Lung microvascular endothelial cell (primary cell): ENCODE data around the gene GMPPB. TPM values are rescaled to one million over a fixed set of nuclear protein-coding genes. Genes with fewer than 3 reads are reported as not detected.
"Not testable (repeated sequence)": the region's sequence is repeated elsewhere in the genome, so short reads cannot be mapped to it uniquely, and the experiment has no call there.

ENCODE experiments used
- DNase-seq, 2 donors: peaks; one replicate each; pipeline versions ENCODE4 v3.0.0 to v3.0.0-alpha.2; 2010; ENCODE audit warnings: low read depth in 2 of 2
- total RNA-seq: library from RNA; depleted of rRNA; stranded (reverse); fragments of >200 nt; gene quantifications from 2 replicates; pipeline ENCODE4 v1.2.1, GENCODE V29; 2014

GMPPB gene
- total RNA-seq, 1 donor from 2014 or later, result 19.4 TPM

DNA sequence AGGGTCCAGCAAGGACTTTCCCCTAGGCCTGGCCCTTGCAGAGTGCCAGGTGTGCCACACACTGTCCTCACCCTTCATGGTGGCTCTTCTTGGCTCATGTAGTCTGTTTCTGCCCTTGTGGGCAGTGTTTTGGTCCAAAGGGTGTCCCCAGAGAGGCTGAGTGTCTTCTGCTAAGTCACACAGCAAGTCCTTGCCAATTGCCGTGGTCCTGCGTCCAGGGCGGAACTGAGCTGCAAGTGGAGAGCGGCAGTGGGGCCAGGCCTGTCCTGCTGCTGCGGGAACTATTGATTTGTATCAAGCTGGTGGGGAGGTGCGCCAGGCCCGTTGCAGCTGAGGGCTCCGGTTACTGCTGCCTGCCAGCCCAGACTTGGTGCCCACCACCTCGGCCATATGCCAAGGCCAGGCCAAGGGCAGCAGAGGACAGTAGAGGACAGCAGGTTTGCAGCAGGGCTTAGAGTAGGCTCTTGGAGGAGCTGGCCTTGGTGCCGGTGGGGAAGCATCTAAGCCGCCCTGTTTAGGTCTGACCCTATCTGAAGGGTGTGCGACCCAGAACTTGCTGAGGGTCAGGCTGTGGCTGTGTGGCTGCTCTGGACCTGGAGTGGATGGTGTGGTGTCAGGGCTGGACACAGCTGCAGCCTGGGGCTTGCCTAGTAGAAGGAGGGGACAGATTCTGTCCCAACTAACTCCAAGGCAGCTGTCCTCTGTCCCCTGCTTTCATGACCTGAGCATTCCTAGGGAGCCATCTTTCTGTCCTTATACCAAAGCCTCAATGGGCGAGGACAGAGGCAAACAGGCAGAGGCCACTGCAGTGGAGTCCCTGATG, 8.8 kb downstream of the GMPPB start:
- no peak for DNase-seq

DNA sequence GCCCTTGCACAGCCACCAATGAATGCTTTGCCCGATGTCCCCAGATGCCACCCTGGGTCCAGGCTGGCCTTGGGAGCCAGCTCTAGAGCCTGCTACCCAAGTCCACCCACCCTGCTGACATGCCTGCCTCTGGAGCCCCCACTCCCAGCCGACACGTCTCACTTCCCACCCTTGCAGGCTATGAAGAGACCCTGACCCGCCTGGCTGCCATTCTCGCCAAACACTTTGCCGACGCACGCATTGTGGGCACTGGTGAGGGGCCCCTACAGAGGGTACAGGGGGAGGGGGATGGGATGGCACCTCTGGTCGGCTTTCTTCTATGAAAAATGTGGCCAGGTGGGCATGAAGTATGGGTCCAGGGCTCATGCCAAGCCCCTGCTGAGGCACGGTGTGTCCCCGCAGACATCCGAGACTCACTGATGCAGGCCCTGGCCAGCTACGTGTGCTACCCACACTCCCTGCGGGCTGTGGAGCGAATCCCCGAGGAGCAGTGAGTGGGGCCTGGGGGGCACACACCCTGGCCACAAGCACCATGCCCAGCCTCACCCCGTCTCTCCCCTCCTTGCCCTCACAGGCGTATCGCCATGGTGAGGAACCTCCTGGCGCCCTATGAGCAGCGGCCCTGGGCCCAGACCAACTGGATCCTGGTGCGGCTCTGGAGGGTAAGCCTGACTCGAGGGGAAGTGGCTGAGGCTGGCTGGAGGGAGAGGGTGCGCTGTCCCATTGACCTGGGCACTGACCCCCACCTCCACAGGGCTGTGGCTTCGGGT, 10.2 kb downstream of the GMPPB start:
- DNase-seq, result no peak

DNA sequence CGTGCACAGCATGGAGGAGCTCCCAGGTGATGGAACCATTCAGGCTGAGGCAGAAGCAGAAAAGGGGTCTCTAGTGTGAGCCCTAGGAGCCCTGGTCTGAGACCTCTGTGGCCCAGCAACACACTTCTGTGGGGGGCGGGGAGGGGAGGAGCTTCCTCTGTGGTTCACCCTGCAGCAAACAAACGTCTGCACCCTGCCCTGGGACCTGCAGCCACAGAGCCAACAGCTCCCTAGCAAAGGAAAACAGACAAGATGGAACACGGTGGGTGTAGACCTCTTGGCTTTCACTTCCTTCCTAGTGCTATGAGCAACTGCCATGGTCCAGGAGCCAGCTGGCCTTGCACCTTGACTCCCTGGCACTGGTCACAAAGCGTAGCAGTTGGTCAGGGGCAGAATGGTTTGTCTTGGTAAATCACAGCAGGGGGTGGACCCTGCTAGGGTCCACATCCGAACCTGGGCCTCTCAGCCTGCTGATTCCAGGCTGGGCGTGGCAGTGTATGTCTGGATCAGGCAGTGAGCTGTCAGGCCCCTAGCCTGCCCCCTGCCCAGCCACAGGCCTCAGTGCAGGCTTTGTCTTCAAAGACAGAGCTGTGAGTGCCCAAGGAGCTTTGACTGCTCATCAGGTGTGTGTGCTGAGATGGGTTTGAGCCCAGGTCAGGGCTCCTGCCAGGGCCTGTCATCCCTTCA, 11.0 kb downstream of the GMPPB start:
- DNase-seq, result no peak

DNA sequence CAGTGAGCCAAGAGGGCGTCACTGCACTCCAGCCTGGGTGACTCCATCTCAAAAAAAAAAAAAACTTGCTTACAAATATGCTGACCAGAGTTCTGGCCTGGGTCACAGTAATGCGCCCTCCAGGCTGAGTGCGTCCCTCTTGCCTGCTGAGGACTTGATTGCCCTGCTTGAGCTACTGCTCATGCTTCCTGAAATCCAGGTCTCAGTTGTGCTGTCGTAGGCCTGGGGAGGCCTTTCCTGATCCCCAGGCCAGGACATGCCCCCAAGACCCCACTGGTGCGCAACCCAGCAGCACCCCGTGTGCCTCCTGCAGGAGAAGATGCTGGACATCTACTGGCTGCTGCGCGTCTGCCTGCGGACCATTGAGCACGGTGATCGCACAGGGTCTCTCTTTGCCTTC, 11.6 kb downstream of the GMPPB start:
- no peak for DNase-seq

DNA sequence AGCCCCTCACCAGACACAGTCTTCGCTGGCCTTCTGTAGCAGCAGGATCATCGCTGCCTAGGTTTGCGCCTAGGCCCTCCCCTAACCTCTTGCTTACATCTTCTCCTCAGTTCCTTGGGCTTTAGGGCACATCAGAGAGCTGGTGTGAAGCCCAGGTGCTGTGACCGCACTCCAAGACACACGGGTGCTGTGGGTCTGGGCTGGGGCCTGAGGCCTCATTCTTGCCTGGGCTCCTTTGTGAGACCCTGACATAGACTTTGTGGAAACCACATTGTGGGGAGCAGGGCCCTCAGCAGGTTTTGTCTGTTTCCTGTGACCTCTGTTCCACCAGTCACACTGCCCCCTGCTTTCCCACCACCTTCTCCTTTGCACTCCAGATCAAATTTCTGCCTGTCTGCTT, 12.3 kb downstream of the GMPPB start:
- DNase-seq, result no peak

DNA sequence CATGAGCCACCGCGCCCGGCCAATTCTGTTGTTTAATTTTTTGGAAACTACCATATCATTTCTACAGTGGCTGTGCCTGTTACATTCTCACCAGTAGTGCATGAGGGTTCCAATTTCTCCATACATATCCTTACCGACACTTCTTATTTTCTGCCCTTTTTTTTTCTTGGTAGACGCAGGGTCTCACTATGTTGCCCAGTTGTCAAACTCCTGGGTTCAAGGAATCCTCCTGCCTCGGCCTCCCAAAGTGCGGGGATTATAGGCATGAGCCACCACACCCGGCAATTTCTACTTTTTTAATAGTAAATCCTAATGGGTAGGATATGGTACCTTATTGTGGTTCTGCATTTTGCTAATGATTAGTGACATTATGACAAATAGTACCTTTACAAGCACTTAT, 13.9 kb downstream of the GMPPB start:
- DNase-seq, result no peak

DNA sequence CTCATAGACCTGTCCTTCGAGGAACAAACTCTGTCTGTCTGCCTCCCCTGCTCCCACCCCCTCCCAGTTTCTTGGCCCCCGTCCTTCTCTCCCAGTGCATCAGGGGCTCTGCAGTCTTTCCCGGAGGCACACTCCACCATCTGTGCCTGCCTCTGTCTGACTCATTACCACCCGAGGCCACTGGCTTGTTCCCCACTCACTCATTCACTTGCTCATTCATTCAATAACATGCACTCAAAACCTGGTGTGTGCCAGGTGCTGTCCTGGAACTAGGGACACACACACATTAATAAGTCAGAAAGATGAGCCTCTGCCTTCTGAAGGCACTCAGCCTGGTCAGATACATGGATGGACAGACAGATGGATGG, 16.7 kb downstream of the GMPPB start:
- DNase-seq, result no peak

DNA sequence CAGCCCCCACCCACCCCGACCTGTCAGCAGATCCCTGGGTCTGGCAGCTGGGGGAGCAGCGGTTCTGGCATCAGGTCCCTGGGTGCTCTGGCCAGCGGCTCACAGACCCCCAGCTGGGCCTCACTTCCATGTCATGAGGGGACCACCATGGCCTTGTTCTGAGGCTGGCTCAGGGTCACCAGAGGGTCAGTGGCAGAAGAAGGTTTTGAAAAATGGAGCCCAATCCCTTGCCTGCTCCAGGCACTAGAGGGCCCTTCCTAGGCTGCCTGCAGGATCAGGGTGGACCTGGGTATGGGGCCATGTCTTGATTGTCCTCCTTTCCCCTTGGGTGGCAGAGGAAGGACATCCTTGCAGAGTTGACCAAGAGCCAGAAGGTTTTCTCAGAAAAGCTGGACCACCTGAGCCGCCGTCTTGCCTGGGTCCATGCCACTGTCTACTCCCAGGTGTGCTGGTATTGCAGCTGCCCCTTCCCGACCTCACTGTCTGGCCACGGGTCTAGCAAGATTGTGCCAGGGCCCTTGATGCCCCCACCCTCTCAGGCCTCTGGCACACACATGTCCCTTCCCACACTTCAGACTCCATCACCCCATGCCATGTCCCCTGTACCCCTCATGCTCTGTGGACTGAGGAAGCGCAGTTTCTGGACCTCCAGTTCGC, 17.2 kb downstream of the GMPPB start:
- no peak for DNase-seq

DNA sequence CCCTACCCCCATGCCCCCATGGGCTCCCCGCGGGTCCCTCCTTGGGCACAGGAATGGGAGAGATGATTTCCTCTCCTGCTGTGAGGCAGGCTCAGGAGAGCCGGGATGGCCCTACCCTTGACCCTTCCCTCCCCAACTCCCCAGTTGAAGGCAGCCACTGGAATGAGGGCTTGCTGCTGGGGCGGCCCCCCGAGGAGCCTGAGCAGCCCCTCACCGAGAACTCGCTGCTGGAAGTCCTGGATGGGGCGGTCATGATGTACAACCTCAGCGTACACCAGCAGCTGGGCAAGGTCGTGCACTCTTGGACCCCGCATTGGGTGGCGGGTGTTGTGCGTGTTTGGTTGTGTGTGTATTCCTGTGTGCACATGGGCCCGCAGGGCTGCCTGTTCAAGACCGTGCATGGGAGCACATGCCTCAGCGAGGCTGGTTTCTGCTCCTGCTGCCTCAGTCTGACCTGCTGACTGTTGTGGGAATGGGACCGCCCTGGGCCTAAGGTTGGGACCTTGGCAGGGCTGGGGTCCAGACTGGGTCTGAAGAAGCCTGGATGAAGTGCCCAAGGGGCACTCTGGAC, 18.3 kb downstream of the GMPPB start:
- DNase-seq, result no peak

DNA sequence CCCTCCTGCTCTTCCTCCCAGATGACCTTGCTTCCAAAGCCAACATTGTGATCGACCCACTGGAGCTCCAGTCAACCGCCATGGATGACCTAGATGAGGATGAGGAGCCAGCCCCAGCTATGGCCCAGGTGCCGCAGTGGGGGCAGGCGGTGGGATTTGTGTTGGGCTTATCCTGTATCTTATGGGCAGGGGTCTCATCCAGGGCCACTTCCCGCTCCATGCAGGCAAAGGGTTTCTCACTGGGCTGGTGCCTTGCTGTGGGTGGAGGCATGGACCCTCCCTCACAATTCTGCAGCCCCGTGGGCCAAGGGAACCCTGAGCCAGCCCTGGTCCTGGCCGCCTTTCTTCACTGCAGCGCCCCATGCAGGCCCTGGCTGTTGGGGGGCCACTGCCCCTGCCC, 19.1 kb downstream of the GMPPB start:
- DNase-seq, result no peak

DNA sequence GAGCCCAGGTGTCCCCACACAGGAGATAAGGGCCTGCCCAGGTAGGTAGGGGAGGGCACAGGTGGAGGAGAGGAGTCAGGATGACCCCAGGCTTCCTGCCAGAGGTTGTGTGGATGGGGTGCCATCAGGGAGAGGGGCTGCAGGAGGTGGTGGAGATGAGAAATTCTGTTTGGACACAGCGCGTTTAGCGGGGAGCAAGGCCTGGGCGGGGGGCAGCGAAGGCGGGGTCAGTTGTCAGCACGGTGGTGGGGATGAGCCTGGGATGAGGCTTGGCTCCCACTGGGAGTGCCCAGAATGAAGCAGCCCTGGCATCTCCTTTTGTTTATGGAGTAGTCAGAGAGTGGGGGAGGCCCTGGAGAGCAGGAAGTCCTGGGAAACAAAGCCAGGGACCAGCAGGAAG, 19.8 kb downstream of the GMPPB start:
- DNase-seq, result peak; percentile 33 to 46

DNA sequence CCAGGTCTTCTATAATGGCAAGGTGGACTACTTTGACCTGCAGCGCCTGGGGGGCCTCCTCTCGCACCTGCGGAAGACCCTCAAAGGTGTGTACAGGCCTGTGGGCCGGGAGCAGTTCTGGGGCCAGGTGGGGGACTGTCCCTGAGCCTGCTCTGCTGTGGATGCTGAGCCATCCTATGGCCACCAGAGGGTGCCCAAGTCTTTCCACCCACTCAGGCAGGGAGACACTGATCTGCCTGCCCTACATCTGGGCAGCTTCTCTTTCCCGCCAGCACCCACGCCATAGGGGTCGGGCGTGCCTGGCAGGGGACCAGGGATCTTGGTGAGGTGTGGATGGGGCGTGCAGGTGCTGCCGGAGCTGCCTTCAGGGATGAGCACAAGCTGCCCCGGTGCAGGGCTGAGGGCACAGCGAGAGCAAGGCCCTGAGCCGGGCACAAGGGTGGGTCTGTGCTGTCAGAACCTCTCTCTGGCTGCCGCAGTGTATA, 20.3 kb downstream of the GMPPB start:
- peak; percentile 74 to 86 for DNase-seq

DNA sequence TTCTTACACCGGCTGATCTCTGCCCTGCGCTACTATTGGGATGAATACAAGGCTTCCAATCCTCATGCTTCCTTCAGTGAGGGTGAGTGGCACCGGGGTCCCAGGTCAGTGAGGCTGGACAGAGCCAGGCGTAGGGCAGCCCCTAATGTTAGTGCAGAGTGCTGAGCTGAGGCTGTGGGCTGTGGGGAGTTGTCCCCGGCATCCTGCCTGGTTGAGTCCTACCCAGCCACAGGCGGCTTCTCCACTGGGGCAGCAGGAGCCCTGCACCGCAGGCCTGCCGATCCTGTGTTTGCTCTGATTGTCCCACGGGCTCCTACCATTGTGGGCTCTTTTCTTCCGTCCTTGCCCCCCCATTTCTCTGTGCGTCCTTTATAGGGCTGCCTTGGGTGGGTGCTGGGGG, 21.1 kb downstream of the GMPPB start:
- no peak for DNase-seq

DNA sequence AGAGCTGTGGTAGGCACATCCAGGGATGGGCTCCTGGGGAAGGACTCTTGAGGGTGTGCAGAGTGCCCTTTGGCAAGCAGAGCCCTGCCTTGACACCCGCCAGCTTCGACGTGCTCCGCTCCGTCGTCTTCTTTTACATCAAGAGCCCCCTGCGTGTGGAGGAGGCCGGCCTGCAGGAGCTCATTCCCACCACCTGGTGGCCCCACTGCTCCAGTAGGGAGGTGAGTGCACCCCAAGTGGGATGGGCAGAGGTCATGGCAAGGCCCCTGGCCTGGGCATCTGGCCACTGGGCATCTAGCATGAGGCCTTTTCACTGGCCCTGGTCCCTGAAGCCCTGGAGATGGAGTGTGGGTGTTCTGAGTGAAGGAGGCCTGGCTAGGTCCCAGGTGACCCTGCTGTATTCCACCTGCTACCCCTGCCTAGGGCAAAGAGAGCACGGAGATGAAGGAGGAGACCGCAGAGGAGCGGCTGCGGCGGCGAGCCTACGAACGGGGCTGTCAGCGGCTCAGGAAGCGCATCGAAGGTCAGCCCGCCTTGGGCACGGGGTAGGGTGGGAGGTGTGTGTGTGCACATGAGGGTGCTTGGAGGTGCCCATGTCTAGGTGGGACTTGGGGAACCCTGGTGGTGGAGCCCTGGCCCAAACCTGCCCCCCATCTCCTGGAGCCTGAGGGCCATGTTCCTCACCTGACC, 22.2 kb downstream of the GMPPB start:
- DNase-seq, result no peak

DNA sequence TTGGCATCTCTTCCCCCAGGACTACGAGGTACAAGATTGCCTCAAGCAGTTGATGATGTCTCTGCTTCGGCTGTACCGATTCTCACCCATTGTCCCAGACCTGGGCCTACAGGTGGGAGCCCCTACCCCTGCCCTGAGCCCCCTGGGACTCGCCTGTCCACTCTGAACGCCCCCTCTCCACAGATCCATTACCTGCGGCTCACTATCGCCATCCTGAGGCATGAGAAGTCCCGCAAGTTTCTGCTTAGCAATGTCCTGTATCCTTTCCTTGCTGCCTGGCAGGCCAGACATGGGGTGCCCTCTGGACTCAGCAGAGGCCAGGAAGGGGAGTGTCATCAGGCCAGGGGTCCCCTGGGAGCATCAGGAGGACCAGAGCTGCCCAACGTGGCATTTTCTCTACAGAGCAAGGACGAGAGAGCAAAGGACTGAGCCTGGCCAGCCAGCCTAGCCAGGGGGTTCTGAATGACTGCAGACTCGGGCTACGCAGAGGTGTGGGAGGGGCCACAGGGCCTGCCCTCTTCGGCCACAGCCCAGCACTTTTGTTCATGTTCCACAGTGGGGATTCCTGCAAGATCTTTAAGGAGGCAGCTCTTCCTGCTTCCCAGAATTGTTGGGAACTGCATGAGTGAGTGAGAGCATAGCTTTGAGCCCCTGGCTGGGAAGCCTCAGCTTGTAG, 23.2 kb downstream of the GMPPB start:
- DNase-seq, result no peak

DNA sequence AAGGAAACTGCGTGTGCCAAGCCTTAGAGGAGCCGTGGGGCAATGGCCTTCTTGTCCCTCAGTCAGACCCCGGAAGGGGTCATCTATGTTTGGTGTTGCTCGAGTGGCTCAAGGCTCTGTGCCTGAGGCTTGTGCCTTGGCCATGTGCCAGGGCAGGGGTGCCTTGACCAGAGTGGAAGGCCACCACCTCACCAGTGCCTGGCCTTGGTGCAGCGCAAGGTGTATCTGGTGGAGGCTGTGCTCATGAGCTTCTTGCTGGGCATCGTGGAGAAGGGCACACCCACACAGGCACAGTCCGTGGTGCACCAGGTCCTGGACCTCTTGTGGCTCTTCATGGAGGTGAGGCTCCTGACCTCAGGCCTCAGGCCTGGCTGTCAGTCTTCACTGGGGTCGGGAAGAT, 23.7 kb downstream of the GMPPB start:
- DNase-seq, result no peak

DNA sequence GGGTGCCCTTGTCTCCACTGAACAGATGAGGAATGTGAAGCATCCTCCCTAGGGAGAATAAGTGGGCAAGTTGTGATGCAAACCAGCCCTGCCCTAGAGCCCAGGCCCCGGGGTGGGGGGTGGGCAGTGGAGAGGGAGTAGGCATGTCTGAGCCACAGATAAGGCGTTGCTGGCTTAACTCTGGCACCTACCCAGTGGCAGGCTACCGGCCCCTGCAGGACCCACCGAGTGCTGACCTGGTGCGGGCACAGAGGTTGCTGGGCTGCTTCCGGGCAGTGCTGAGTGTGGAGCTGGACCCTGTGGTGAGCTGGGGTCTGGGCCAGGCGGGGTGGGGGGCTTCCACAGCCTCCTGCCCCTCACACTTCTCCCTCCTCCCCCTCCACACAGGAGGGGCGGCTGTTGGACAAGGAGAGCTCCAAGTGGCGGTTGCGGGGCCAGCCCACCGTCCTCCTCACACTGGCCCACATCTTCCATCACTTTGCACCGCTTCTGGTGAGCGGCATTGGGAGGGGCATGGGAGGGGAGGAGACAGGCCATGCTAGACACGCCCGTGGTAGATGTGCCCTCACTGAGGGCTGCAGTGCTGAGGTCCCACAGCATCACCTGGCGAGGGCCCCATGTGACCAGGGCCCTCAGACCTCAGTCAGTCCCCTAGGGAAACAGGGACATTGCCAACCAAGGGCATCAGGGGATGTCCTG, 24.3 kb downstream of the GMPPB start:
- no peak for DNase-seq

DNA sequence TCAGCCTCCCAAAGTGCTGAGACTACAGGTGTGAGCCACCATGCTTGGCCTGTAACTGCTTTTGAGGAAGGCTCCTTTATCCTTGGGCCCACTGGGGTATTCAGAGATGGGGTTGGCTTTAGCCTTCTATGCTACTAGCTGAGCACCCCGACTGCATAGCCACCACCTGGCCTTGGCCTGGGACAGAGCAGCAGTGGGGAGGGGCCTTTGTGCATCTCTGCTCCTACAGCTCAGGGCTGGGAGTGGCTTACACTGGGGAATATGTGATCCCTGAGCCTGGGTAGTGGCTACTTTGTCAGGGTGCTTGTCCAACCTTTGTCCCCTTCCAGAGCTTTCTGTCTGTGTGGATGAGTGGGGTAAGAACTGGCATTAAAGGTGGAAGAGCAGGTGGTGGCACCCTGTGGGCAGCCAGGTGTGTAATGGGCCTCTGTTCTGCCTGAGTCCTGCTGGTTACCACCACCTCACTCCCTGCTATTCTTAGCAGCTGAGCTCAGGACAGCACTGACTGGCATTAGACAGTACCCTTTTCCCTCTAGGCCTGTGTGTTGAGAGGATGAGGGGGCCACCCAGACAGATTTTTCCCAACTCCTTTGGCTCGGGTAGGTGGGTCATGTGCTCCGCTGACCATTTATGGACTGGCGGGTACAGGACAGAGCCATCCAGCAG, 28.3 kb downstream of the GMPPB start:
- not testable (repeated sequence) for DNase-seq
